SK-N-SH (cell line): ENCODE results near the gene ANKS6. TPM values are rescaled to one million over a fixed set of nuclear protein-coding genes. Genes with fewer than 3 reads are reported as not detected.

ENCODE experiments used
- CTCF ChIA-PET: fragments of 300-600, 350-600 bp; formaldehyde crosslinking; extraction: SDS; loops from one replicate; lab custom pipeline; 2021; lab: Yijun Ruan, JAX
- POLR2A ChIA-PET: fragments of 350-600 bp; sonication (Branson Sonifier 250); formaldehyde crosslinking; extraction: SDS; loops from one replicate; lab custom pipeline; 2020; ENCODE audit warnings: antibody characterized with exemption, inconsistent platforms; lab: Yijun Ruan, JAX
- DNase-seq: peaks from one replicate; pipeline ENCODE4 v3.0.0; 2012
- H2AFZ ChIP-seq: fragments of 200-600 bp; sonication (generic); 2 replicates; pipeline ENCODE4 v1.8.1; 2016; ENCODE audit warnings: antibody characterized with exemption, mild to moderate bottlenecking, low read depth
- H3F3A ChIP-seq: fragments of 200-600 bp; sonication (generic); replicated peaks from 2 replicates; pipeline ENCODE3; 2016; ENCODE audit warnings: antibody characterized with exemption, mild to moderate bottlenecking; ENCODE audit not compliant: insufficient read depth
- H3K27ac ChIP-seq, 2 experiments: fragments of 200-500 bp in 1 of 2; fragments of 200-600 bp in 1 of 2; sonication (Bioruptor generic) in 1 of 2; sonication (generic), shearing (Covaris generic) in 1 of 2; 2 replicates each; pipeline versions ENCODE4 v1.5.1 to v1.6.1; 2014 to 2016; ENCODE audit warnings: low read depth in 2 of 2, inconsistent platforms in 1 of 2, low read length in 1 of 2, mild to moderate bottlenecking in 1 of 2, mixed read lengths in 1 of 2
- H3K27me3 ChIP-seq: fragments of 200-600 bp; sonication (generic), shearing (Covaris generic); 2 replicates; pipeline ENCODE4 v1.6.1; 2016; ENCODE audit warnings: mixed run types; ENCODE audit not compliant: insufficient read depth
- H3K36me3 ChIP-seq, 2 experiments: fragments of 200-500 bp in 1 of 2; fragments of 200-600 bp in 1 of 2; sonication (Bioruptor generic) in 1 of 2; sonication (generic) in 1 of 2; replicated peaks in 1 of 2; 2 replicates each; pipeline versions ENCODE3 to v1.5.1; 2014 to 2016; ENCODE audit warnings: low read length in 1 of 2, mild to moderate bottlenecking in 1 of 2; ENCODE audit not compliant: insufficient read depth in 2 of 2, control insufficient read depth in 1 of 2
- H3K4me1 ChIP-seq, 2 experiments: fragments of 200-500 bp in 1 of 2; fragments of 200-600 bp in 1 of 2; sonication (Bioruptor generic) in 1 of 2; sonication (generic), shearing (Covaris generic) in 1 of 2; 2 replicates each; pipeline versions ENCODE4 v1.5.1 to v1.6.1; 2014 to 2016; ENCODE audit warnings: low read depth in 1 of 2, low read length in 1 of 2, mixed run types in 1 of 2; ENCODE audit not compliant: insufficient read depth in 2 of 2, control insufficient read depth in 1 of 2
- H3K4me2 ChIP-seq: fragments of 200-600 bp; sonication (generic), shearing (Covaris generic); 2 replicates; pipeline ENCODE4 v1.6.1; 2017; ENCODE audit warnings: mixed run types
- H3K4me3 ChIP-seq, 2 experiments: fragments of 200-500 bp in 1 of 2; fragments of 200-600 bp in 1 of 2; sonication (Bioruptor generic) in 1 of 2; sonication (generic), shearing (Covaris generic) in 1 of 2; 2 replicates each; pipeline versions ENCODE4 v1.5.1 to v1.8.1; 2014 to 2016; ENCODE audit warnings: low read depth in 2 of 2, inconsistent platforms in 1 of 2, low read length in 1 of 2, mild to moderate bottlenecking in 1 of 2, mixed read lengths in 1 of 2, moderate library complexity in 1 of 2
- H3K79me2 ChIP-seq: fragments of 200-600 bp; sonication (generic); 2 replicates; pipeline ENCODE4 v1.8.1; 2017; ENCODE audit warnings: mild to moderate bottlenecking; ENCODE audit not compliant: insufficient read depth
- H3K9ac ChIP-seq: fragments of 200-600 bp; sonication (generic); 2 replicates; pipeline ENCODE4 v1.6.1; 2017; ENCODE audit warnings: mixed run types
- H3K9me2 ChIP-seq: fragments of 200-600 bp; sonication (generic); 2 replicates; pipeline ENCODE4 v1.6.1; 2017; ENCODE audit warnings: mixed run types
- H3K9me3 ChIP-seq: fragments of 200-600 bp; sonication (generic); 2 replicates; pipeline ENCODE4 v1.6.1; 2017; ENCODE audit warnings: mixed run types, mild to moderate bottlenecking, moderate library complexity
- H4K20me1 ChIP-seq: fragments of 200-600 bp; sonication (generic); 2 replicates; pipeline ENCODE4 v1.6.1; 2017; ENCODE audit warnings: mild to moderate bottlenecking, mixed run types; ENCODE audit not compliant: insufficient read depth
- CHD2 ChIP-seq: fragments of 150-350 bp; IDR thresholded peaks from 2 replicates; pipeline ENCODE4 v1.6.1; 2018; ENCODE audit warnings: low read length; ENCODE audit not compliant: partially characterized antibody
- EP300 ChIP-seq, 2 experiments: IDR thresholded peaks; 2 replicates each; pipeline versions ENCODE4 v1.4.0 to v1.6.1; 2012; ENCODE audit warnings: borderline replicate concordance in 1 of 2, low read depth in 1 of 2, low read length in 1 of 2
- EZH2phosphoT487 ChIP-seq: fragments of 200-600 bp; sonication (generic); IDR thresholded peaks from 2 replicates; pipeline ENCODE4 v1.6.1; 2017; ENCODE audit warnings: low read depth, mixed run types, mild to moderate bottlenecking, antibody characterized with exemption, moderate library complexity, borderline replicate concordance
- GABPA ChIP-seq: IDR thresholded peaks from 2 replicates; pipeline ENCODE4 v1.4.0; 2012; ENCODE audit warnings: low read depth, mild to moderate bottlenecking
- GATA2 ChIP-seq: sonication (generic); formaldehyde crosslinking; IDR thresholded peaks from 2 replicates; pipeline ENCODE4 v1.5.0; 2020; ENCODE audit warnings: mild to moderate bottlenecking, missing genetic modification reagents
- JUND ChIP-seq: IDR thresholded peaks from 2 replicates; pipeline ENCODE4 v1.4.0; 2012
- MXI1 ChIP-seq: IDR thresholded peaks from 2 replicates; pipeline ENCODE4 v1.6.1; 2012; ENCODE audit warnings: mild to moderate bottlenecking, low read depth, low read length, improper control_type of control experiment
- NRF1 ChIP-seq: IDR thresholded peaks from 2 replicates; pipeline ENCODE4 v1.6.1; 2012; ENCODE audit warnings: low read depth, mild to moderate bottlenecking, low read length
- POLR2AphosphoS5 ChIP-seq: IDR thresholded peaks from 2 replicates; pipeline ENCODE4 v1.6.1; 2012; ENCODE audit warnings: low read depth, low read length
- RAD21 ChIP-seq: IDR thresholded peaks from 2 replicates; pipeline ENCODE4 v1.6.1; 2012; ENCODE audit warnings: mild to moderate bottlenecking, low read length
- RCOR1 ChIP-seq: fragments of 150-350 bp; IDR thresholded peaks from 2 replicates; pipeline ENCODE4 v1.6.1; 2017; ENCODE audit warnings: antibody characterized with exemption, low read length
- RXRA ChIP-seq: IDR thresholded peaks from 2 replicates; pipeline ENCODE4 v1.4.0; 2012; ENCODE audit warnings: low read depth, mild to moderate bottlenecking, borderline replicate concordance
- TAF1 ChIP-seq: IDR thresholded peaks from 2 replicates; pipeline ENCODE4 v1.6.1; 2012; ENCODE audit warnings: low read depth, mild to moderate bottlenecking, low read length, moderate library complexity, borderline replicate concordance
- TCF12 ChIP-seq: IDR thresholded peaks from 2 replicates; pipeline ENCODE4 v1.4.0; 2012
- TEAD4 ChIP-seq: IDR thresholded peaks from 2 replicates; pipeline ENCODE4 v1.4.0; 2012; ENCODE audit warnings: mild to moderate bottlenecking, borderline replicate concordance; ENCODE audit not compliant: insufficient read depth
- WGBS: methylation state at CpG from one replicate; pipeline ENCODE4 v1.1.6; 2017; ENCODE audit warnings: low lambda C conversion rate; 5-methylcytosine and 5-hydroxymethylcytosine counted together
- polyA plus RNA-seq, 3 experiments: library from polyadenylated mRNA; depleted of rRNA; stranded (reverse); fragments of >200 nt; gene quantifications; 2 replicates each; pipeline ENCODE4 v1.2.3, GENCODE V29; 2012
- TF ChIP-seq, protein P1 (sequence below): IDR thresholded peaks from 2 replicates; pipeline ENCODE4 v1.4.0; 2012; ENCODE audit warnings: low read depth
- TF ChIP-seq, protein P2 (sequence below): fragments of 150-350 bp; IDR thresholded peaks from 2 replicates; pipeline ENCODE4 v1.6.1; 2017; ENCODE audit warnings: antibody characterized with exemption, low read length, low read depth, borderline replicate concordance
- TF ChIP-seq, protein P3 (sequence below): IDR thresholded peaks from 2 replicates; pipeline ENCODE4 v1.4.0; 2012; ENCODE audit warnings: low read depth, borderline replicate concordance
- TF ChIP-seq, protein P4 (sequence below): IDR thresholded peaks from 2 replicates; pipeline ENCODE4 v1.4.0; 2012; ENCODE audit warnings: low read depth, borderline replicate concordance

The ANKS6 gene
- polyA plus RNA-seq, 1 of the 3 experiments (the other 2 are of a cell fraction), result 29.3 TPM

DNA sequence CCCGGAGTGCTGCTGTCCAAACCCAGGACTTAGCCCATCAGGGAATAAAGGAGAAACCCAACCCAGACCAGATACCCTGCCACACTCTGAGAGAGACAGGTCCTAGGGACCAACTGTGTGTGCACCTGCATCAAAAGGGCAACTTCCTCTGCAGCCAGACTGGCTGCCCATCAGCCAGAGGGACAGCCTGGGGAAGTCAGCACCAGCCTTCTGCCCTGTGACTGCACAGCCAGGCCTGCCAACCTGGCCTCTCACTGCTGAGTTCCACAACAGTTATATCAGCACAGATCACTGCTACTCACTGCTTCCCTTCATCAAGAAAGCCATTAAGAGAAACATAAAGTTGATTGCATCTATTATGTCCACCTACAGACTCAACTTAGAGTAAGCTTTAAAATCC lies 105.7 kb downstream of the ANKS6 start:
- no peaks in the 10 kb centered on the region for H3K9me3 ChIP-seq
- no peak overlapping the region for H3K27ac ChIP-seq
- H2AFZ ChIP-seq, result no peak overlapping the region
- no peaks in the 10 kb centered on the region for H3F3A ChIP-seq
- H3K79me2 ChIP-seq, result no peaks in the 10 kb centered on the region
- H3K4me3 ChIP-seq, result no peak overlapping the region
- H3K4me2 ChIP-seq, result no peak overlapping the region
- H3K9ac ChIP-seq, result no peak overlapping the region
- no peaks in the 10 kb centered on the region for H3K36me3 ChIP-seq
- no peaks in the 10 kb centered on the region for H3K9me2 ChIP-seq
- no peaks in the 10 kb centered on the region for H4K20me1 ChIP-seq
- TF ChIP-seq POLR2AphosphoS5 (no peak), EP300 (IDR thresholded peaks at IDR 0.05; ENCODE audit: borderline replicate concordance in 1 of 2, low read depth in 1 of 2, low read length in 1 of 2) (no peak), RXRA (no peak), RAD21 (no peak), TEAD4 (no peak)
- TF ChIP-seq, protein P1, sequence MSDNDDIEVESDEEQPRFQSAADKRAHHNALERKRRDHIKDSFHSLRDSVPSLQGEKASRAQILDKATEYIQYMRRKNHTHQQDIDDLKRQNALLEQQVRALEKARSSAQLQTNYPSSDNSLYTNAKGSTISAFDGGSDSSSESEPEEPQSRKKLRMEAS, result no peak
- TF ChIP-seq, all 33 proteins: peak for 0
- 67% methylated on average over 1 of the region's 1 CpG for WGBS
- CTCF ChIA-PET, result no interaction called here
- Histone ChIP-seq H3K4me1 (no peaks in the 10 kb centered on the region; a peak in 1 of 4 replicates), H3K27me3 (no peaks in the 10 kb centered on the region; the same call in 1 of the 2 replicates)
- POLR2A ChIA-PET, result no interaction called here
- no peak for DNase-seq

DNA sequence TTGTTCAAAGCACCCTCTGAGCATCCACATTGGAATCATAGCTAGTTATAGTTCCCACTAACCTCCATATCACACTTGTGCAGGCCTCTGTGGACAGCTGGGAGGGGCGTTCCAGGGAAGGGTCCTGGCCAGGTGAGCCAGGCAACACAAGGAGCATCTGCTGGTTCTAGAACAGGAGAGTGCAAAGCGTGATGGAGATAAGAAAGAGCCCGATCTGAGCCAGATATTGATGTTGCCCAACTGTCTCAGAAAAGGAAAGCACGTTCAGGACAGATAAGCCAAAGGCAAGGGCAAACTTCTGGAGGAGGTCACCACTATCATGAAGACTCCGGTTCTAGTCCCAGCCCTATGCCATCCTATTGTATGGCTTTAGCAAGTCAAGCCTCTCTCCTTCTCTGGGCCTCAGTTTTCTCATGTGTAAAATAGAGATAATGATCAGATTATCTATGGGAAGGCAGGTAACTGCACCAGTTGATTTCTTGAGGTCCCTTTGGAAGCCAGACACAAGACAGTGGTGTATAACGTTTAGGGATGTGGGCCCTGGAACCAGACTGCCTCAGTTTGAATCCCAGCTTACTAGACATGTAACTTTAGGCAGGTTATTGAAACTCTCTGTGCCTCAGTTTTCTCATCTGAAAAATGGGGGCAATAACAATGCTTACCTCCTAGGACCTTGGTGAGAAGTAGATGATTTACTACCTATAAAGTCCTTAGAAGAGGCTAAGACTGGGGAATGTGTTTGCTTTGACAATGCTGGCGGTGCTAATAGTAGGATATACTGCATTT lies 107.5 kb downstream of the ANKS6 start:
- CTCF ChIA-PET, result interaction anchor here (1.1 kb wide), 1 partner anchor 18 kb away, joined by 4 read pairs; no protein-coding TSS in a partner anchor
- Histone ChIP-seq H3F3A (no peaks in the 10 kb centered on the region), H3K9me2 (no peaks in the 10 kb centered on the region), H3K4me1 (no peaks in the 10 kb centered on the region), H3K9ac (no peak overlapping the region), H3K4me2 (no peak overlapping the region), H3K27me3 (no peaks in the 10 kb centered on the region; the same call in 1 of the 2 replicates), H3K9me3 (no peaks in the 10 kb centered on the region), H2AFZ (no peak overlapping the region), H3K27ac (no peak overlapping the region), H3K4me3 (no peak overlapping the region; a peak in 1 of 4 replicates), H3K79me2 (no peaks in the 10 kb centered on the region), H3K36me3 (no peaks in the 10 kb centered on the region), H4K20me1 (no peaks in the 10 kb centered on the region)
- POLR2A ChIA-PET, result no interaction called here
- TF ChIP-seq TCF12 (no peak), GATA2 (CRISPR knock-in tag) (no peak), MXI1 (no peak), TAF1 (no peak), RCOR1 (no peak), CHD2 (no peak), NRF1 (no peak), GABPA (no peak), EZH2phosphoT487 (no peak), JUND (no peak)
- TF ChIP-seq, protein P1, result no peak
- TF ChIP-seq, protein P2, sequence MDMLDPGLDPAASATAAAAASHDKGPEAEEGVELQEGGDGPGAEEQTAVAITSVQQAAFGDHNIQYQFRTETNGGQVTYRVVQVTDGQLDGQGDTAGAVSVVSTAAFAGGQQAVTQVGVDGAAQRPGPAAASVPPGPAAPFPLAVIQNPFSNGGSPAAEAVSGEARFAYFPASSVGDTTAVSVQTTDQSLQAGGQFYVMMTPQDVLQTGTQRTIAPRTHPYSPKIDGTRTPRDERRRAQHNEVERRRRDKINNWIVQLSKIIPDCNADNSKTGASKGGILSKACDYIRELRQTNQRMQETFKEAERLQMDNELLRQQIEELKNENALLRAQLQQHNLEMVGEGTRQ, result no peak
- TF ChIP-seq, protein P3, sequence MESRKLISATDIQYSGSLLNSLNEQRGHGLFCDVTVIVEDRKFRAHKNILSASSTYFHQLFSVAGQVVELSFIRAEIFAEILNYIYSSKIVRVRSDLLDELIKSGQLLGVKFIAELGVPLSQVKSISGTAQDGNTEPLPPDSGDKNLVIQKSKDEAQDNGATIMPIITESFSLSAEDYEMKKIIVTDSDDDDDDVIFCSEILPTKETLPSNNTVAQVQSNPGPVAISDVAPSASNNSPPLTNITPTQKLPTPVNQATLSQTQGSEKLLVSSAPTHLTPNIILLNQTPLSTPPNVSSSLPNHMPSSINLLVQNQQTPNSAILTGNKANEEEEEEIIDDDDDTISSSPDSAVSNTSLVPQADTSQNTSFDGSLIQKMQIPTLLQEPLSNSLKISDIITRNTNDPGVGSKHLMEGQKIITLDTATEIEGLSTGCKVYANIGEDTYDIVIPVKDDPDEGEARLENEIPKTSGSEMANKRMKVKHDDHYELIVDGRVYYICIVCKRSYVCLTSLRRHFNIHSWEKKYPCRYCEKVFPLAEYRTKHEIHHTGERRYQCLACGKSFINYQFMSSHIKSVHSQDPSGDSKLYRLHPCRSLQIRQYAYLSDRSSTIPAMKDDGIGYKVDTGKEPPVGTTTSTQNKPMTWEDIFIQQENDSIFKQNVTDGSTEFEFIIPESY, result no peak
- TF ChIP-seq, protein P4, sequence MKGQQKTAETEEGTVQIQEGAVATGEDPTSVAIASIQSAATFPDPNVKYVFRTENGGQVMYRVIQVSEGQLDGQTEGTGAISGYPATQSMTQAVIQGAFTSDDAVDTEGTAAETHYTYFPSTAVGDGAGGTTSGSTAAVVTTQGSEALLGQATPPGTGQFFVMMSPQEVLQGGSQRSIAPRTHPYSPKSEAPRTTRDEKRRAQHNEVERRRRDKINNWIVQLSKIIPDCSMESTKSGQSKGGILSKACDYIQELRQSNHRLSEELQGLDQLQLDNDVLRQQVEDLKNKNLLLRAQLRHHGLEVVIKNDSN, result no peak
- 22% methylated on average over 7 of the region's 7 CpGs for WGBS
- DNase-seq, result no peak
